Motor neuron (in vitro differentiated cells): Measurements from ENCODE around the gene TENM3. TPM values are rescaled to one million over a fixed set of nuclear protein-coding genes. Genes with fewer than 3 reads are reported as not detected.
"Not testable (repeated sequence)": the region's sequence is repeated elsewhere in the genome, so short reads cannot be mapped to it uniquely, and the experiment has no call there.

Experiments used
- ATAC-seq, 8 experiments: fragments of 200-7000 bp; cut with Tn5 transposase; replicated peaks in 6 of 8; 2 replicates each; pipeline ENCODE4 v1.8.0; 2021; ENCODE audit warnings: mild to moderate bottlenecking in 8 of 8, moderate library complexity in 8 of 8
- H3K27ac ChIP-seq, 2 donors: fragments of 250-450 bp; sonication (Bioruptor Pico); 2 replicates each; pipeline ENCODE4 v1.9.0; 2021; ENCODE audit warnings: antibody characterized with exemption in 2 of 2, mild to moderate bottlenecking in 2 of 2, moderate library complexity in 1 of 2
- H3K4me1 ChIP-seq, 2 donors: fragments of 250-450 bp; sonication (Bioruptor Pico); replicated peaks in 1 of 2; 2 replicates each; pipeline ENCODE4 v1.6.1; 2021; ENCODE audit warnings: antibody characterized with exemption in 2 of 2, mild to moderate bottlenecking in 2 of 2, moderate library complexity in 1 of 2
- H3K4me3 ChIP-seq, 5 donors: fragments of 250-450 bp; sonication (Bioruptor Pico); 2 replicates each; pipeline ENCODE4 v1.9.0; 2021; ENCODE audit warnings: antibody characterized with exemption in 5 of 5, mild to moderate bottlenecking in 5 of 5, moderate library complexity in 4 of 5
- WGBS, 10 experiments: fragments of 450-650 bp; shearing (Covaris generic); methylation state at CpG; one replicate each; pipeline ENCODE4 v1.0.0; 2022; 5-methylcytosine and 5-hydroxymethylcytosine counted together
- in situ Hi-C, 9 experiments: fragments of 400-800 bp; cut with MboI; loops; one replicate each; pipeline ENCODE4 v1.15.0; 2021; ENCODE audit warnings: low sequenced_read_pairs in 9 of 9, low pct_unique_long_range_greater_than_20kb in 2 of 9; ENCODE audit not compliant: unreplicated experiment in 9 of 9
- total RNA-seq, 8 experiments: library from RNA; unstranded; fragments of 300-600 nt; gene quantifications; 2 replicates each; pipeline versions ENCODE4 v1.2.3 to v1.2.4, GENCODE V29; 2022

The TENM3 gene
- total RNA-seq, 8 experiments from 2014 or later, result 9.1 to 129 (median 42.0) TPM

GRCh38 chr4:182233310-182234090 lies 9.7 kb upstream of the TENM3 start:
- 11 to 100% (median 85%) methylated on average over 2 to 12 of the region's 12 CpGs for WGBS, 10 experiments
- Histone ChIP-seq H3K4me3 (no peak overlapping the region), H3K4me1 (no peaks in the 10 kb centered on the region), H3K27ac (no peak overlapping the region)
- ATAC-seq, result no peak
- in situ Hi-C loops, result no loop called here

GRCh38 chr4:182235021-182235795 lies 8.0 kb upstream of the TENM3 start:
- no peak overlapping the region for H3K4me3 ChIP-seq
- in situ Hi-C loops, result no loop called here
- H3K4me1 ChIP-seq, result peaks cover 0 to 3% of the 10 kb centered on the region in 2 donors
- WGBS, 10 experiments, result 14 to 100% (median 88%) methylated on average over 1 to 11 of the region's 11 CpGs; no CpG with 5 or more reads in 1 of the 10 experiments
- no peak overlapping the region for H3K27ac ChIP-seq
- ATAC-seq, result no peak

GRCh38 chr4:182236186-182236585 lies 7.0 kb upstream of the TENM3 start:
- Histone ChIP-seq H3K27ac (no peak overlapping the region), H3K4me3 (no peak overlapping the region), H3K4me1 (peaks cover 0 to 3% of the 10 kb centered on the region in 2 donors)
- in situ Hi-C loops, result no loop called here
- no peak for ATAC-seq
- 0 to 100% (median 79%) methylated on average over 1 to 2 of the region's 2 CpGs; no CpG with 5 or more reads in 2 of the 10 experiments for WGBS, 10 experiments

- H3K27ac ChIP-seq, ATAC-seq, in situ Hi-C loops, H3K4me1 ChIP-seq, H3K4me3 ChIP-seq: not testable (repeated sequence)
- WGBS, 10 experiments, result 23 to 96% (median 84%) methylated on average over 1 to 4 of the region's 6 CpGs; no CpG with 5 or more reads in 2 of the 10 experiments
Observed at GRCh38 chr4:182237010-182237409, 6.2 kb upstream of the TENM3 start.

- Histone ChIP-seq H3K4me1 (peaks cover 0 to 3% of the 10 kb centered on the region in 2 donors), H3K4me3 (no peak overlapping the region), H3K27ac (no peak overlapping the region)
- peak in 1 of 8 experiments; percentile 45 for ATAC-seq
- in situ Hi-C loops, result no loop called here
- 14 to 73% (median 52%) methylated on average over 1 to 9 of the region's 9 CpGs; no CpG with 5 or more reads in 1 of the 10 experiments for WGBS, 10 experiments
Observed at GRCh38 chr4:182238355-182238931, 4.8 kb upstream of the TENM3 start.

- WGBS, 10 experiments, result 26 to 94% (median 82%) methylated on average over 3 to 15 of the region's 18 CpGs
- in situ Hi-C loops, result no loop called here
- no peak overlapping the region for H3K4me3 ChIP-seq
- peaks cover 0 to 3% of the 10 kb centered on the region in 2 donors for H3K4me1 ChIP-seq
- no peak overlapping the region for H3K27ac ChIP-seq
- ATAC-seq, result peak in 5 of 8 experiments; percentile 79 to 88 (median 81)
Observed at GRCh38 chr4:182240161-182241130, 2.8 kb upstream of the TENM3 start.

GRCh38 chr4:182242260-182242659 lies 942 bp upstream of the TENM3 start:
- WGBS, 10 experiments, result 17 to 100% (median 100%) methylated on average over 1 to 2 of the region's 4 CpGs; no CpG with 5 or more reads in 6 of the 10 experiments
- ATAC-seq, H3K4me1 ChIP-seq, H3K4me3 ChIP-seq, in situ Hi-C loops, H3K27ac ChIP-seq: not testable (repeated sequence)

GRCh38 chr4:182242787-182243186 lies 415 bp upstream of the TENM3 start:
- 27 to 100% (median 92%) methylated on average over 2 to 6 of the region's 6 CpGs; no CpG with 5 or more reads in 3 of the 10 experiments for WGBS, 10 experiments
- in situ Hi-C loops, result no loop called here
- Histone ChIP-seq H3K4me3 (no peak overlapping the region), H3K4me1 (peaks cover 0 to 3% of the 10 kb centered on the region in 2 donors), H3K27ac (no peak overlapping the region)
- no peak for ATAC-seq

- no peak overlapping the region for H3K4me3 ChIP-seq
- ATAC-seq, result no peak
- WGBS, 10 experiments, result 14 to 81% (median 70%) methylated on average over 1 to 2 of the region's 2 CpGs; no CpG with 5 or more reads in 3 of the 10 experiments
- in situ Hi-C loops, result no loop called here
- H3K4me1 ChIP-seq, result peaks cover 0 to 1% of the 10 kb centered on the region in 2 donors
- H3K27ac ChIP-seq, result no peak overlapping the region
Observed at GRCh38 chr4:182245041-182245440, 1.8 kb downstream of the TENM3 start.

GRCh38 chr4:182245541-182246215 lies 2.5 kb downstream of the TENM3 start:
- in situ Hi-C loops, result no loop called here
- no peak overlapping the region for H3K27ac ChIP-seq
- no peak overlapping the region for H3K4me3 ChIP-seq
- WGBS, 10 experiments, result 18 to 93% (median 90%) methylated on average over 2 to 8 of the region's 10 CpGs; no CpG with 5 or more reads in 1 of the 10 experiments
- no peaks in the 10 kb centered on the region for H3K4me1 ChIP-seq
- ATAC-seq, result no peak

GRCh38 chr4:182246401-182247205 lies 3.4 kb downstream of the TENM3 start:
- in situ Hi-C loops, result no loop called here
- peak in 2 of 8 experiments; percentile 53 to 76 for ATAC-seq
- no peaks in the 10 kb centered on the region for H3K4me1 ChIP-seq
- WGBS, 10 experiments, result 6 to 95% (median 85%) methylated on average over 4 to 21 of the region's 27 CpGs
- no peak overlapping the region for H3K4me3 ChIP-seq
- no peak overlapping the region for H3K27ac ChIP-seq
